ENCODE data around the gene MPP3. TPM values are rescaled to one million over a fixed set of nuclear protein-coding genes. Genes with fewer than 3 reads are reported as not detected.
"Not testable (repeated sequence)": the region's sequence is repeated elsewhere in the genome, so short reads cannot be mapped to it uniquely, and the experiment has no call there.

The MPP3 gene
- total RNA-seq, 6 experiments from 2014 or later: 5.5 to 6.9 (median 5.9) TPM

- no peak for DNase-seq
- Mint-ChIP-seq H3K27me3 (ENCODE audit: insufficient read depth) (peaks cover 13% of the 10 kb centered on the region), H3K36me3 (ENCODE audit: low read depth) (peaks cover 24% of the 10 kb centered on the region), H3K4me3 (no peak overlapping the region), H3K9me3 (peaks cover 29% of the 10 kb centered on the region), H3K27ac (no peak overlapping the region), H3K4me1 (ENCODE audit: low read depth) (peaks cover 14% of the 10 kb centered on the region)
- TF ChIP-seq, protein P1, sequence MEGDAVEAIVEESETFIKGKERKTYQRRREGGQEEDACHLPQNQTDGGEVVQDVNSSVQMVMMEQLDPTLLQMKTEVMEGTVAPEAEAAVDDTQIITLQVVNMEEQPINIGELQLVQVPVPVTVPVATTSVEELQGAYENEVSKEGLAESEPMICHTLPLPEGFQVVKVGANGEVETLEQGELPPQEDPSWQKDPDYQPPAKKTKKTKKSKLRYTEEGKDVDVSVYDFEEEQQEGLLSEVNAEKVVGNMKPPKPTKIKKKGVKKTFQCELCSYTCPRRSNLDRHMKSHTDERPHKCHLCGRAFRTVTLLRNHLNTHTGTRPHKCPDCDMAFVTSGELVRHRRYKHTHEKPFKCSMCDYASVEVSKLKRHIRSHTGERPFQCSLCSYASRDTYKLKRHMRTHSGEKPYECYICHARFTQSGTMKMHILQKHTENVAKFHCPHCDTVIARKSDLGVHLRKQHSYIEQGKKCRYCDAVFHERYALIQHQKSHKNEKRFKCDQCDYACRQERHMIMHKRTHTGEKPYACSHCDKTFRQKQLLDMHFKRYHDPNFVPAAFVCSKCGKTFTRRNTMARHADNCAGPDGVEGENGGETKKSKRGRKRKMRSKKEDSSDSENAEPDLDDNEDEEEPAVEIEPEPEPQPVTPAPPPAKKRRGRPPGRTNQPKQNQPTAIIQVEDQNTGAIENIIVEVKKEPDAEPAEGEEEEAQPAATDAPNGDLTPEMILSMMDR (IDR thresholded peaks at IDR 0.05): no peak
Observed at GRCh38 chr17:43799047-43799446, 33.9 kb downstream of the MPP3 start.

DNA sequence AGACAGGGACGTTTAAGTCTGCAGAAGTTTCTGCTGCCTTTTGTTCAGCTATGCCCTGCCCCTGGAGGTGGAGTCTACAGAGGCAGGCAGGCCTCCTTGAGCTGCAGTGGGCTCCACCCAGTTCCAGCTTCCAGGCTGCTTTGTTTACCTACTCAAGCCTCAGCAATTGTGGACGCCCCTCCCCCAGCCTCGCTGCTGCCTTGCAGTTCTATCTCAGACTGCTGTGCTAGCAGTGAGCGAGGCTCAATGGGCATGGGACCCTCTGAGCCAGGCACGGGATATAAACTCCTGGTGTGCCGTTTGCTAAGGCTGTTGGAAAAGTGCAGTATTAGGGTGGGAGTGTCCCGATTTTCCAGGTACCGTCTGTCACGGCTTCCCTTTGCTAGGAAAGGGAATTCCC lies 34.9 kb downstream of the MPP3 start:
- DNase-seq; H3K27ac Mint-ChIP-seq; H3K4me3 Mint-ChIP-seq; H3K4me1 Mint-ChIP-seq (ENCODE audit: low read depth): not testable (repeated sequence)
- H3K27me3 Mint-ChIP-seq (ENCODE audit: insufficient read depth): peaks cover 16% of the 10 kb centered on the region
- peaks cover 29% of the 10 kb centered on the region for H3K9me3 Mint-ChIP-seq
- peaks cover 24% of the 10 kb centered on the region for H3K36me3 Mint-ChIP-seq (ENCODE audit: low read depth)

GRCh38 chr17:43792668-43793067 lies 40.3 kb downstream of the MPP3 start:
- H3K9me3 Mint-ChIP-seq: peaks cover 29% of the 10 kb centered on the region
- H3K4me3 Mint-ChIP-seq; DNase-seq; H3K4me1 Mint-ChIP-seq (ENCODE audit: low read depth); H3K27ac Mint-ChIP-seq: not testable (repeated sequence)
- peaks cover 14% of the 10 kb centered on the region; the same call in 1 of the 2 replicates for H3K36me3 Mint-ChIP-seq (ENCODE audit: low read depth)
- peaks cover 22% of the 10 kb centered on the region for H3K27me3 Mint-ChIP-seq (ENCODE audit: insufficient read depth)

DNA sequence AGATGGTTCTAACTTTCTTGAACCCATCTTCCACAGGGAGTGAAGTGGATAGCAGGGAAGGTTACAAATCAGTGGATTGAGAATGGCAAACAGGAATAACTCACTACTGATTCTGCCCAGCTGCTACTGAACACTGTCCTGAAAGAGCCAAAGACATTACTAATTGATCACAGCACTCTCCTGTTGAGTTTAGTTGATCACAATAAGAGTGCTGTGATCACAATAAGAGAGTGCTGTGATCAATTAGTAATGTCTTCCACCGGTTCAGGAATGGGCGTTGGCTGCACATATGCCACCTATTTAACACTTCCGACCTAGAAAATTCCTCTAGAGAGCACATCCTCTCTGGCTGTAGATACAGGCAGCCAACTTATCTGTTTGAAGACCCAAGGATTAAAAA lies 41.4 kb downstream of the MPP3 start:
- H3K27ac Mint-ChIP-seq: no peak overlapping the region
- H3K36me3 Mint-ChIP-seq (ENCODE audit: low read depth): 0 out of 2 replicates have a peak, but pooled peaks cover 6% of the 10 kb centered on the region
- peaks cover 18% of the 10 kb centered on the region for H3K27me3 Mint-ChIP-seq (ENCODE audit: insufficient read depth)
- DNase-seq: peak; percentile 45
- no peak overlapping the region for H3K4me3 Mint-ChIP-seq
- TF ChIP-seq, protein P1 (IDR thresholded peaks at IDR 0.05): no peak
- peaks cover 9% of the 10 kb centered on the region for H3K4me1 Mint-ChIP-seq (ENCODE audit: low read depth)
- peaks cover 22% of the 10 kb centered on the region for H3K9me3 Mint-ChIP-seq

- Mint-ChIP-seq H3K27me3 (ENCODE audit: insufficient read depth) (peaks cover 18% of the 10 kb centered on the region), H3K9me3 (peaks cover 12% of the 10 kb centered on the region), H3K27ac (no peak overlapping the region), H3K4me3 (no peak overlapping the region), H3K36me3 (ENCODE audit: low read depth) (0 out of 2 replicates have a peak, but pooled peaks cover 6% of the 10 kb centered on the region), H3K4me1 (ENCODE audit: low read depth) (peaks cover 9% of the 10 kb centered on the region)
- TF ChIP-seq, protein P1 (IDR thresholded peaks at IDR 0.05): peak; percentile 67
- DNase-seq: peak; percentile 6
Observed at GRCh38 chr17:43790311-43790940, 42.5 kb downstream of the MPP3 start.

DNA sequence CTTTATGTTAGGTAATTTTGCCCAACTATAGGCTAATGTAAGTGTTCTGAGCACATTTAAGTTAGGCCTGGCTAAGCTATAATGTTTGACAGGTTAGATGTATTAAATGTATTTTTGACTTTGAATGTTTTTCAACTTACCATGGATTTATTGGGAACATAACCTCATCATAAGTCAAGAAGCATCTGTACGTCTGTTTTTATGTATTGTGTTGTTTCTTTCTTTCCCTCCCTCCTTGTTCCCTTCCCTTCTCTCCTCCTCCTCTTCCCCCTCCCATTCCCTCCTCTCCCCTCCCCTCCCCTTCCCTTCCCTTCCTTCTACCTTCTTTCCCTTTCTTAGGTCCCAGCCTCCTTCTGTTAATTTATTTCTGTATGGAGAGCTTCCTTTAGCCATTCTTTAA lies 43.5 kb downstream of the MPP3 start:
- H3K27ac Mint-ChIP-seq: no peak overlapping the region
- TF ChIP-seq, protein P1 (IDR thresholded peaks at IDR 0.05): no peak
- no peak for DNase-seq
- H3K4me1 Mint-ChIP-seq (ENCODE audit: low read depth): peaks cover 18% of the 10 kb centered on the region
- peaks cover 15% of the 10 kb centered on the region for H3K27me3 Mint-ChIP-seq (ENCODE audit: insufficient read depth)
- peaks cover 4% of the 10 kb centered on the region for H3K9me3 Mint-ChIP-seq
- H3K36me3 Mint-ChIP-seq (ENCODE audit: low read depth): peaks cover 6% of the 10 kb centered on the region; the same call in 1 of the 2 replicates
- no peak overlapping the region for H3K4me3 Mint-ChIP-seq

All from HFFc6 (cell line).